C4-2B (cell line): ENCODE measurements around the gene ADA.

Experiments
- H3K27ac ChIP-seq: fragments of 450-650 bp; 2 replicates; pipeline ENCODE4 v1.5.1; 2017
- ZFX ChIP-seq: fragments of 450-650 bp; IDR thresholded peaks from 2 replicates; pipeline ENCODE4 v1.6.1; 2017
- TF ChIP-seq, protein P1 (sequence below): fragments of 450-650 bp; conservative IDR thresholded peaks from 2 replicates; pipeline ENCODE4 v1.5.1; 2017; ENCODE audit warnings: mild to moderate bottlenecking

Gene ADA

DNA sequence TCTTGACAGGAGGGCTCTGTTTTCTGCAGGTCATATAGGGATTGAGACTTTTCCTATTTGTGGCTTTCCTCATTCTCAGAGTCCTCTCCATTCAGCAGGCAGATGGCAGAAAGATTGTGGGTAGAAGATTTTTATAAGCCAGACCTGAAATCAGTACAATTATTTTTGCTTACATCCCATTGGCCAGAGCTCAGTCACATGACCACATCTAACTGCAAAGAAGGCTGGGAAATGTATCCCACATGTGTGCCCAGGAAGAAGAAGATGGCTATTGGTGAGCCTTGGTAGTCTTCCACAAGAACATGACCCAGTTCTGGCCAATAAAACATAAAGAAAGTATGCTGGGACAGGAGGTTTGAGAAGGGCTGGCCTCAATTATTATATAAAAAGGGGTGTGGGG, 42.1 kb upstream of the ADA start:
- TF ChIP-seq, protein P1, sequence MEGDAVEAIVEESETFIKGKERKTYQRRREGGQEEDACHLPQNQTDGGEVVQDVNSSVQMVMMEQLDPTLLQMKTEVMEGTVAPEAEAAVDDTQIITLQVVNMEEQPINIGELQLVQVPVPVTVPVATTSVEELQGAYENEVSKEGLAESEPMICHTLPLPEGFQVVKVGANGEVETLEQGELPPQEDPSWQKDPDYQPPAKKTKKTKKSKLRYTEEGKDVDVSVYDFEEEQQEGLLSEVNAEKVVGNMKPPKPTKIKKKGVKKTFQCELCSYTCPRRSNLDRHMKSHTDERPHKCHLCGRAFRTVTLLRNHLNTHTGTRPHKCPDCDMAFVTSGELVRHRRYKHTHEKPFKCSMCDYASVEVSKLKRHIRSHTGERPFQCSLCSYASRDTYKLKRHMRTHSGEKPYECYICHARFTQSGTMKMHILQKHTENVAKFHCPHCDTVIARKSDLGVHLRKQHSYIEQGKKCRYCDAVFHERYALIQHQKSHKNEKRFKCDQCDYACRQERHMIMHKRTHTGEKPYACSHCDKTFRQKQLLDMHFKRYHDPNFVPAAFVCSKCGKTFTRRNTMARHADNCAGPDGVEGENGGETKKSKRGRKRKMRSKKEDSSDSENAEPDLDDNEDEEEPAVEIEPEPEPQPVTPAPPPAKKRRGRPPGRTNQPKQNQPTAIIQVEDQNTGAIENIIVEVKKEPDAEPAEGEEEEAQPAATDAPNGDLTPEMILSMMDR, result no peak
- no peak for TF ChIP-seq ZFX
- H3K27ac ChIP-seq, result no peak overlapping the region

DNA sequence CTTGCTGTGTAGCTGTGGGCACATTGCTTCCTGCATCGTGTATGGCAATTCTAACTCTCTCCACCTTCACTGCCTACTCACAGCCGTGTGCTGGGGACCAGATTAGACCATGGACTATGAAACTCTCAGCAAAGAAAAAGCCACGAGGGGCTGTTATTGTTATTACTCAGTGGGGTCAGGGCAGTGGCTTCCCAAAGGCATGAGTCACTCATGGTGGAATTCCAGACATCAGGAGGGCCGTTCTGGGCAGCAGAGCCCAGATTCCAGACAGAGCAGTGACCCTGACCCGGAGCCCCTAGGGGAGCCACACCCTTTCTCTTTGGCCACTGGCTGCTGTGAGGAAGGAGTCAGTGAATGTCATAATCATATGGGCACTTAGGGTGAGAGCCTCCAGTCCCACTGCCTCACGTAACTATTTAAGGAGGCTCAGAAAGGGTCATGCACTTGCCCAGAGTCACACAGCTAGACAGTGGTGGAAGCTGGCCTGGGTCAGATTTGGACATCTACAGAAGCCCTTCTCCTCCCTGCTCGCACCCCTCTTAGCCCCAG, 41.5 kb upstream of the ADA start:
- no peak for TF ChIP-seq ZFX
- TF ChIP-seq, protein P1, result no peak
- H3K27ac ChIP-seq, result no peak overlapping the region

DNA sequence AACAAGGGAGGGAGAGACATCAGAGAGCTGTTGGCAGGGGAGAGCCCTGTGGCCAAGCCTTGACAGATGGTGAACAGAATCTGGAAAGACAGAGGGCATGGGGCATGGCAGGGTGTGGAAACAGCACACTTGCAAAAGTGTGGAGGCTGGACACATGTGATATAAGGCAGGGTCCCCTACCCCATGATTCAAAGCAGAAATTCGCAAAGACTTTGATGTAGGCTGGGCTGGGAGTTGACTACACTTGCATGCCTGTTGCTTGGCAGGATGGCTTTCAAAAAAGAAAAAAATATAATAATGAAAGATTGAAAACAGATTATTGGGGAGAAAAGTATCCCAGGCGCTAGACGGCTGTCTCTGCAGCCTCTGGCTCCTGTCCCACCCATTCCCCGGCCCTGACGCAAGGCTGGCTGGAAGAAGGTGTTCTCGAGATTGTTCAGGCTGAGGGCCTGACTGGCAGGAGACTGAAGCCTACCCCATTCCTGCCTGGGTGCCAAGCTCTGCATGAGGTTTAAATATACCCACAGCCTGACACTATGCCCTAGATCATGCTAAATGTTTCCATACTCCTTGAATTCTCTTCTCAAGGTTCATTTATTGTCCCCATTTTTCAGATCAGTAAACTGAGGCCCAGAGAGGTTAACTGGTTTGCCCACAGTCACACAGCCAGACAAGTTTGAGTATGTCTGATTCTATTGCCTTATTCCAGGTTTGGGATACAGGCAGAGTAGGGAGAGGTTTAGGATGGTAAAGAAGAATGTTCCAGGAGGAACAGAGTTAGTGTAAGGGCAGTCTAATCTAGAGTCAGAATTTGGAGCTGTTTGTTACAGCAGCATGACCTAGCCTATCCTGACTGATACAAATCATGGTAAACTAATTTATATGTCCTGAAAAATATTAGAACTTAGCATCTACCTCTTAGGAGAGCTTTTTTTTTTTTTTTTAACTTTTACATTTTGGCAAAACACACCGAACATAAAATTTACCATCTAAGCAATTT, 40.2 kb upstream of the ADA start:
- TF ChIP-seq, protein P1, result no peak
- no peak for TF ChIP-seq ZFX
- no peak overlapping the region for H3K27ac ChIP-seq

DNA sequence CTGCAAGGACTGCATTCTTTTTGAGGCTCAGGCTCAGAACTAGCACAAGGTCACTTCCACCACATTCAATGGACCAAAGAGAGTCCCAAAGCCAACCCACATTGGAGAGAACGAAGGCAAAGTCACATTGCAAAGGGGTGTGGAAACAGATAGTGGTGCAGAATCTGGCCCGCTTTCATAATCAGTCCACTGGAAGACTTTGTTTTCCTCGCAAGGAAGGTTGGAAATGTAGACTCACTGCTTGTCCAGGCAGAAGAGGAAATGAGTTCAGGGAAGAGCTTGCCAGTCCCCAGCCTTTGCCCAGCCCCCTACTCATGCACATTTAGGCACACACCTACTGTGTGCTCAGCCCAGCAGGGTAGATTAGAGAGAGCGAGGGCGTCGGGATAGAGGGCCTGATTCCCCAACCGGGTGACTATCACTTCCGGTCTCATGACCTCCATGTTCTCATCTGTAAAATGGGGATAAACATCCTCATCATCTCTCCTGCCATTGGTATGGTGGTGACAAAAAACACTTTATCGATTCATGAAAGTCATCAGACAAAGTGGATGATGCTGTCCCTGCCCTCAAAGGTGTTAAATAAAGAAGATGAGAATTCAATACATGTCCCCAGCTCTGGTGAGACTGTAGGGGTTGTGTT, 39.4 kb upstream of the ADA start:
- no peak overlapping the region for H3K27ac ChIP-seq
- TF ChIP-seq, protein P1, result no peak
- no peak for TF ChIP-seq ZFX

DNA sequence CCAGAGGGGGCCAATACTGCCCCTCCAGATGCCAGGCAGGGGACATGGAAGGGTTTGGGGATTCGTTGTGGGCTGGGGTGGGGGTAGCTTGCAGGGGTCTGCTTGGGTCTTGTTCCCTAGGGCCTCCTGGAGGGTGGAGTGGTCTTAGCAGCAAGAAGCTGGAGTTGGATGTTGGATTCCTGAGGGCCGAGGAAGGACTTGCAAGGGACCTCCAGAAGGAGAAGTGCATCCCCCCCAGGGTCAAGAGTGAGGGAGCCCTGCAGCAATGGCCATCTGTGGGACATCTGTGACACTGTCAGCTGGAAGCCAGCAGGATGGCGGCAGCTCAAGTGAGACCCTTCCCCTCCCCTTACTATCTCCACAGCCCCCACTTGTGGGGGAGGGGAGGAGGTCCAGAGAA, 38.3 kb upstream of the ADA start:
- no peak overlapping the region for H3K27ac ChIP-seq
- TF ChIP-seq, protein P1, result no peak
- no peak for TF ChIP-seq ZFX

DNA sequence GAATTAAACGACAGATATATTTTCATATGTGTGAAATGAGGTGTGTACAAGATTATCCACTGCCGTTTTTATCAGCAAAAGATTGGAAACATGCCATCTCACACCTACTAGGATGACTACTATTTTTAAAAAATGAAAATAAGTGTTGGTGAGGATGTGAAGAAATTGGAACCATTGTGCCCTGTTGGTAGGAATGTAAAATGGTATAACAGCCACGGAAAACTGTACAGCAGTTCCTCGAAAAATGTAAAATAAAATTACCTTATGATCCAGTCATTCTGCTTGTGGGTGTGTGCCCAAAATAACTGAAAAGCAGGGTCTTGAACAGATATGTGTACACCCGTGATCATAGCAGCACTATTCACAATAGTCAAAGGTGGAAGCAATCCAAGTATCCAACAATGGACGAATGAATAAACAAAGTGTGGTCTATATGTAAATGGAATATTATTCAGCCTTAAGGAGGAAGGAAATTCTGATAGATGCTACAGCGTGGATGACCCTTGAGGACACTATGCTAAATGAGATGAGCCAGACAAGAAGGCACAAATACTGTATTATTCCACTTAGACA, 36.6 kb upstream of the ADA start:
- H3K27ac ChIP-seq, result no peak overlapping the region
- TF ChIP-seq, protein P1, result no peak
- no peak for TF ChIP-seq ZFX

DNA sequence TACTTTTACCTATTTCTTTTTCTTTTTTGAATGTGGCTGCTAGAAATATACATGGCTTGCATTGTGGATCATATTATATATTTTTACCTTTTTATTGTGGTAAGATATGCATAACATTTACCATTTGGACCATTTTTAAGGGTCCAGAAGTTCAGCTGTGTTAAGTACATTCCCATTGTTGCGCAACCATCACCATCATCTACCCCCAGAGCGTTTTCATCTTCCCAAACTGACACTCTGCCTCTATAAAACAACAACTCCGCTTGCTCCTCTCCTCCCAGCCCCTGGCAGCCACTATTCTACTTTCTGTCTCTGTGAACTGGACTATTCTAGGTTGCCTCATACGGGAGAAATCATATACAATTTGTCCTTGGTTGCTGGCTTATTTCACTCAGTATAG, 35.4 kb upstream of the ADA start:
- H3K27ac ChIP-seq, result no peak overlapping the region
- TF ChIP-seq, protein P1, result no peak
